Measurements from ENCODE around the gene PPM1L. TPM values are rescaled to one million over a fixed set of nuclear protein-coding genes. Genes with fewer than 3 reads are reported as not detected.

The PPM1L gene
- total RNA-seq, 1 experiment from 2014 or later, result 7.3 TPM

DNA sequence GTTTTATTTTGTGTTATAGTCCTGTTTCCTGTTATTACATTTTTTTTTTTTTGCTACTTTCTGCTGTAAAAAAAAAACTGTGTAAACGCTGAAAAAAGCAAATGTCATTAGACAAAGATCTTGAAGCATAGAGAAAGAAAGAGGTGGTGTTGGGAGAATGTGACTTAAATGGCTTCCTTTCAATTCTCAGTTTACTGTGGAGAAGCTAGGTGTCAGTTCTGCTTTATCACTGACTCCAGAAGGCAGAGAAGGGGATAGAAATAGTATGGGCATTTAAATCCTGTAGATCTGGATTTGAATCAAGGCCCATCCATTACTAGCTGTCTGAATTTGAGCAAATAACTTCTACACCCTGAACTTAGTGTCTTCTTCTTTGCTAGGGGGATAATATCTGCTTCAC lies 23.0 kb downstream of the PPM1L start:
- H3K23me2 ChIP-seq (ENCODE audit: insufficient read length, low read depth, low read length, poor library complexity, severe bottlenecking), result no peaks in the 10 kb centered on the region
- no peaks in the 10 kb centered on the region for H3K79me1 ChIP-seq (ENCODE audit: insufficient read depth, low read depth, low read length, poor library complexity, severe bottlenecking)
- H3K18ac ChIP-seq (ENCODE audit: insufficient read length, low read depth, low read length), result no peak overlapping the region
- H3K4me2 ChIP-seq (ENCODE audit: insufficient read depth, insufficient read length, low read length), result no peak overlapping the region
- H3K4me1 Mint-ChIP-seq, result peaks cover 6 to 9% of the 10 kb centered on the region in 2 experiments; a peak in 3 of 4 replicates
- H3K14ac ChIP-seq (ENCODE audit: insufficient read depth, low read length), result no peak overlapping the region
- no peak overlapping the region for H2BK15ac ChIP-seq (ENCODE audit: low read depth, low read length)
- no peaks in the 10 kb centered on the region for H3K9me3 ChIP-seq (ENCODE audit: control insufficient read depth, low read depth, low read length)
- H4K20me1 ChIP-seq (ENCODE audit: control insufficient read depth, insufficient read depth, insufficient read length), result no peaks in the 10 kb centered on the region
- no peak overlapping the region for H3K23ac ChIP-seq (ENCODE audit: insufficient read length, low read depth, low read length)
- no peak overlapping the region for H4K8ac ChIP-seq (replicated peaks; ENCODE audit: insufficient read length, low read depth, low read length)
- no peak overlapping the region for H3K9ac ChIP-seq (ENCODE audit: extremely low read depth, insufficient read length, low read length)
- no peaks in the 10 kb centered on the region for H3K36me3 Mint-ChIP-seq (ENCODE audit: insufficient read depth in 1 of 3, low read depth in 3 of 3)
- no peak overlapping the region for H3K4ac ChIP-seq (ENCODE audit: low read depth, low read length)
- H3K9me3 Mint-ChIP-seq, result no peaks in the 10 kb centered on the region
- H3K27me3 Mint-ChIP-seq (ENCODE audit: low read depth), result no peaks in the 10 kb centered on the region
- no peak overlapping the region for H2BK20ac ChIP-seq (ENCODE audit: low read depth, low read length, poor library complexity, severe bottlenecking)
- WGBS (ENCODE audit: extremely low coverage, insufficient read length, low lambda C conversion rate), result no CpG with 5 or more reads among the region's 1 CpG
- no peak overlapping the region for H2BK120ac ChIP-seq (ENCODE audit: low read depth, low read length, poor library complexity, severe bottlenecking)
- no peak overlapping the region for H4K91ac ChIP-seq (ENCODE audit: insufficient read length, low read depth, low read length)
- H3K27ac ChIP-seq (ENCODE audit: insufficient read length, low read depth, low read length), result no peak overlapping the region
- H2BK12ac ChIP-seq (ENCODE audit: insufficient read length, low read depth, low read length), result no peak overlapping the region
- H2AK5ac ChIP-seq (ENCODE audit: insufficient read length, low read length), result no peak overlapping the region
- no peak overlapping the region for H3K27ac Mint-ChIP-seq
- H3T11ph ChIP-seq (ENCODE audit: low read length), result no peak overlapping the region
- H3K79me2 ChIP-seq (ENCODE audit: insufficient read depth, low read length), result no peaks in the 10 kb centered on the region
- no peak overlapping the region for H2BK5ac ChIP-seq (ENCODE audit: insufficient read length, low read length)
- TF ChIP-seq, protein P1, sequence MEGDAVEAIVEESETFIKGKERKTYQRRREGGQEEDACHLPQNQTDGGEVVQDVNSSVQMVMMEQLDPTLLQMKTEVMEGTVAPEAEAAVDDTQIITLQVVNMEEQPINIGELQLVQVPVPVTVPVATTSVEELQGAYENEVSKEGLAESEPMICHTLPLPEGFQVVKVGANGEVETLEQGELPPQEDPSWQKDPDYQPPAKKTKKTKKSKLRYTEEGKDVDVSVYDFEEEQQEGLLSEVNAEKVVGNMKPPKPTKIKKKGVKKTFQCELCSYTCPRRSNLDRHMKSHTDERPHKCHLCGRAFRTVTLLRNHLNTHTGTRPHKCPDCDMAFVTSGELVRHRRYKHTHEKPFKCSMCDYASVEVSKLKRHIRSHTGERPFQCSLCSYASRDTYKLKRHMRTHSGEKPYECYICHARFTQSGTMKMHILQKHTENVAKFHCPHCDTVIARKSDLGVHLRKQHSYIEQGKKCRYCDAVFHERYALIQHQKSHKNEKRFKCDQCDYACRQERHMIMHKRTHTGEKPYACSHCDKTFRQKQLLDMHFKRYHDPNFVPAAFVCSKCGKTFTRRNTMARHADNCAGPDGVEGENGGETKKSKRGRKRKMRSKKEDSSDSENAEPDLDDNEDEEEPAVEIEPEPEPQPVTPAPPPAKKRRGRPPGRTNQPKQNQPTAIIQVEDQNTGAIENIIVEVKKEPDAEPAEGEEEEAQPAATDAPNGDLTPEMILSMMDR (conservative IDR thresholded peaks at IDR 0.05), result no peak
- H3K4me3 Mint-ChIP-seq, result no peak overlapping the region
- H3K27me3 ChIP-seq (ENCODE audit: insufficient read depth, low read length), result no peaks in the 10 kb centered on the region
- DNase-seq, result no peak
- no peak overlapping the region for H2AFZ ChIP-seq (ENCODE audit: low read length)
- H3K56ac ChIP-seq (ENCODE audit: insufficient read length, low read depth, low read length), result no peak overlapping the region
- no peaks in the 10 kb centered on the region for H3K4me1 ChIP-seq (ENCODE audit: insufficient read depth, low read length)
- no peak overlapping the region for H4K5ac ChIP-seq (ENCODE audit: insufficient read length, low read depth, low read length)
